HCT116 (cell line): ENCODE results near the gene C1orf52. TPM values are rescaled to one million over a fixed set of nuclear protein-coding genes. Genes with fewer than 3 reads are reported as not detected.

Experiments
- ATAC-seq: fragments of 200-7000 bp; cut with Tn5 transposase; 2 replicates; pipeline ENCODE4 v1.9.1; 2020; ENCODE audit warnings: mild to moderate bottlenecking, moderate library complexity
- BruUV-seq: library from RNA; stranded (reverse); fragments of 400-500 nt; replicated peaks from 2 replicates; lab custom pipeline; 2021; lab: Mats Ljungman, UMichigan
- CTCF ChIA-PET: fragments of 300-600 bp; sonication (Branson Sonifier 250); formaldehyde crosslinking; loops from one replicate; lab custom pipeline; 2021; ENCODE audit warnings: antibody characterized with exemption; lab: Charles Lee
- POLR2A ChIA-PET: fragments of 300-600, 350-600 bp; sonication (Branson Sonifier 250); formaldehyde crosslinking; loops from one replicate; lab custom pipeline; 2021; ENCODE audit warnings: antibody characterized with exemption; lab: Charles Lee
- RAD21 ChIA-PET, 2 experiments: fragments of 300-600 bp; sonication (Branson Sonifier 250); formaldehyde crosslinking; loops; one replicate each; lab custom pipeline; 2023; ENCODE audit warnings: low total read pairs in 2 of 2; ENCODE audit not compliant: uncharacterized antibody in 2 of 2, unreplicated experiment in 2 of 2, low non-redundant PET in 1 of 2; lab: Charles Lee
- DNase-seq: peaks from one replicate; pipeline ENCODE4 v3.0.0-alpha.2; 2010; ENCODE audit warnings: low read depth, low spot score
- H2AFZ ChIP-seq: fragments of 200-600 bp; shearing (Covaris generic), sonication (generic); 2 replicates; pipeline ENCODE4 v1.6.1; 2017; ENCODE audit warnings: low read depth, mixed run types, mixed read lengths, antibody characterized with exemption, low read length; ENCODE audit not compliant: poor library complexity, severe bottlenecking
- H3K27ac ChIP-seq: 2 replicates; pipeline ENCODE4 v1.5.1; 2012; ENCODE audit warnings: low read depth, low read length
- H3K27me3 ChIP-seq: fragments of 200-600 bp; sonication (generic); 2 replicates; pipeline ENCODE4 v1.6.1; 2016; ENCODE audit warnings: mixed run types, low read length, mixed read lengths; ENCODE audit not compliant: insufficient read depth
- H3K36me3 ChIP-seq, 2 experiments: fragments of 200-500 bp in 1 of 2; fragments of 200-600 bp in 1 of 2; sonication (Bioruptor generic) in 1 of 2; sonication (generic) in 1 of 2; 2 replicates each; pipeline versions ENCODE4 v1.5.1 to v1.6.1; 2014 to 2016; ENCODE audit warnings: low read length in 2 of 2, inconsistent platforms in 1 of 2, mixed read lengths in 1 of 2, mixed run types in 1 of 2; ENCODE audit not compliant: insufficient read depth in 2 of 2, control insufficient read depth in 1 of 2
- H3K4me1 ChIP-seq, 2 experiments: fragments of 200-600 bp in 1 of 2; sonication (generic) in 1 of 2; 2 replicates each; pipeline versions ENCODE4 v1.5.1 to v1.6.1; 2012 to 2017; ENCODE audit warnings: low read length in 2 of 2, inconsistent platforms in 1 of 2, mild to moderate bottlenecking in 1 of 2, mixed read lengths in 1 of 2, mixed run types in 1 of 2, moderate library complexity in 1 of 2; ENCODE audit not compliant: insufficient read depth in 2 of 2, control insufficient read depth in 1 of 2
- H3K4me2 ChIP-seq: fragments of 200-600 bp; sonication (generic); 2 replicates; pipeline ENCODE4 v1.6.1; 2017; ENCODE audit warnings: mixed run types, low read length, mixed read lengths
- H3K4me3 ChIP-seq, 2 experiments: fragments of 200-600 bp in 1 of 2; sonication (generic) in 1 of 2; replicated peaks in 1 of 2; 2 replicates each; pipeline ENCODE4 v1.5.1; 2011 to 2016; ENCODE audit warnings: low read length in 2 of 2, control low read depth in 1 of 2, low read depth in 1 of 2, mild to moderate bottlenecking in 1 of 2, mixed read lengths in 1 of 2, mixed run types in 1 of 2
- H3K79me2 ChIP-seq: fragments of 200-600 bp; sonication (generic); 2 replicates; pipeline ENCODE4 v1.6.1; 2017; ENCODE audit warnings: mild to moderate bottlenecking, mixed run types, low read length, moderate library complexity, mixed read lengths; ENCODE audit not compliant: insufficient read depth
- H3K9ac ChIP-seq: fragments of 200-600 bp; sonication (generic); 2 replicates; pipeline ENCODE4 v1.6.1; 2016; ENCODE audit warnings: low read length, mixed read lengths
- H3K9me2 ChIP-seq: fragments of 200-600 bp; sonication (generic), shearing (Covaris generic); 2 replicates; pipeline ENCODE4 v1.6.1; 2017; ENCODE audit warnings: mixed run types, mild to moderate bottlenecking, moderate library complexity; ENCODE audit not compliant: insufficient read depth
- H3K9me3 ChIP-seq, 2 experiments: fragments of 200-500 bp in 1 of 2; fragments of 200-600 bp in 1 of 2; sonication (Bioruptor generic) in 1 of 2; sonication (generic) in 1 of 2; 2 replicates each; pipeline ENCODE4 v1.6.1; 2014 to 2017; ENCODE audit warnings: low read length in 2 of 2, mixed read lengths in 2 of 2, inconsistent platforms in 1 of 2, low read depth in 1 of 2, mild to moderate bottlenecking in 1 of 2, mixed run types in 1 of 2, moderate library complexity in 1 of 2; ENCODE audit not compliant: control insufficient read depth in 1 of 2, insufficient read depth in 1 of 2
- H4K20me1 ChIP-seq: fragments of 200-600 bp; sonication (generic), shearing (Covaris generic); 2 replicates; pipeline ENCODE4 v1.6.1; 2017; ENCODE audit warnings: mixed run types, mild to moderate bottlenecking, moderate library complexity; ENCODE audit not compliant: insufficient read depth
- CEBPB ChIP-seq: IDR thresholded peaks from 2 replicates; pipeline ENCODE4 v1.6.1; 2012; ENCODE audit warnings: low read depth
- FOSL1 ChIP-seq: IDR thresholded peaks from 2 replicates; pipeline ENCODE4 v1.6.1; 2012; ENCODE audit warnings: low read depth
- JUND ChIP-seq: IDR thresholded peaks from 2 replicates; pipeline ENCODE4 v1.6.1; 2012
- POLR2A ChIP-seq: IDR thresholded peaks from 2 replicates; pipeline ENCODE4 v1.7.0; 2011; ENCODE audit warnings: borderline replicate concordance; ENCODE audit not compliant: insufficient read depth, insufficient read length; ENCODE audit errors: extremely low read depth
- SIN3A ChIP-seq: IDR thresholded peaks from 2 replicates; pipeline ENCODE4 v1.6.1; 2012; ENCODE audit warnings: low read depth
- TCF7L2 ChIP-seq: IDR thresholded peaks from 2 replicates; pipeline ENCODE4 v1.7.0; 2011; ENCODE audit warnings: borderline replicate concordance, inconsistent platforms; ENCODE audit not compliant: insufficient read depth, insufficient read length; ENCODE audit errors: extremely low read depth
- YY1 ChIP-seq: IDR thresholded peaks from 2 replicates; pipeline ENCODE4 v1.6.1; 2011; ENCODE audit warnings: low read length, low read depth, moderate library complexity, mild to moderate bottlenecking; ENCODE audit not compliant: insufficient replicate concordance; ENCODE audit errors: extremely low read depth
- intact Hi-C: fragments of 100-400 bp; cut with micrococcal nuclease; formaldehyde crosslinking; loops from 2 replicates; pipeline ENCODE4 v1.10.0; 2022
- total RNA-seq: library from RNA; stranded (reverse); gene quantifications from one replicate; pipeline ENCODE4 v1.2.1, GENCODE V29; 2021; ENCODE audit not compliant: unreplicated experiment
- TF ChIP-seq, protein P1 (sequence below): IDR thresholded peaks from 2 replicates; pipeline ENCODE4 v1.6.1; 2011; ENCODE audit warnings: mild to moderate bottlenecking, low read length, moderate library complexity; ENCODE audit not compliant: insufficient replicate concordance; ENCODE audit errors: extremely low read depth
- TF ChIP-seq, protein P2 (sequence below), 3 experiments: fragments of 200-600 bp in 1 of 3; sonication (generic) in 1 of 3; IDR thresholded peaks in 2 of 3; conservative IDR thresholded peaks in 1 of 3; 2 replicates each; pipeline ENCODE4 v1.5.1; 2012 to 2017; ENCODE audit warnings: low read depth in 2 of 3, low read length in 2 of 3, antibody characterized with exemption in 1 of 3, borderline replicate concordance in 1 of 3, control low read depth in 1 of 3, mild to moderate bottlenecking in 1 of 3, mixed read lengths in 1 of 3, mixed run types in 1 of 3, moderate library complexity in 1 of 3; ENCODE audit not compliant: insufficient read depth in 1 of 3
- TF ChIP-seq, protein P3 (sequence below): IDR thresholded peaks from 2 replicates; pipeline ENCODE4 v1.6.1; 2012

C1orf52 gene
- total RNA-seq, 1 experiment from 2014 or later: 23.3 TPM

DNA sequence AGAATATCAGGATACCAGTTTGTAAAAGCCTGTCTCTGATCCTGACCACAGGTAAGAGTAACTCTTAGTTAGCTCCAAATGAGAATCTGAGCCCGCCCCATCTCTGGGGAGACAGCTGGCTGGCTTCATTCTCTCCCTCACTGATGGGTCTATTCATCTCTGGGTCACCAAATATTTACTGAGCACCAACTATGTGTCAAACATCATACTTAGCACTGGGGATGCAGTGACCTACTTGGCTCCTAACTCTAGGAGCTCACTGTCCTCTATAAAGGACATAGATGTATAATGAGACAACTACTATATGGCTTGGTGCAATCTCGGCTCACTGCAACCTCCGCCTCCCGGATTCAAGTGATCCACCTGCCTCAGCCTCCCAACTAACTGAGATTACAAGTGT is 46.8 kb upstream of the C1orf52 start:
- no peaks in the 10 kb centered on the region for H3K27me3 ChIP-seq
- POLR2A ChIA-PET: no interaction called here
- RAD21 ChIA-PET: no interaction called here
- no peaks in the 10 kb centered on the region for H3K79me2 ChIP-seq
- no peak overlapping the region for H3K4me2 ChIP-seq
- no peak for TF ChIP-seq FOSL1
- no peak for TF ChIP-seq YY1
- no peak for TF ChIP-seq POLR2A
- TF ChIP-seq, protein P1, sequence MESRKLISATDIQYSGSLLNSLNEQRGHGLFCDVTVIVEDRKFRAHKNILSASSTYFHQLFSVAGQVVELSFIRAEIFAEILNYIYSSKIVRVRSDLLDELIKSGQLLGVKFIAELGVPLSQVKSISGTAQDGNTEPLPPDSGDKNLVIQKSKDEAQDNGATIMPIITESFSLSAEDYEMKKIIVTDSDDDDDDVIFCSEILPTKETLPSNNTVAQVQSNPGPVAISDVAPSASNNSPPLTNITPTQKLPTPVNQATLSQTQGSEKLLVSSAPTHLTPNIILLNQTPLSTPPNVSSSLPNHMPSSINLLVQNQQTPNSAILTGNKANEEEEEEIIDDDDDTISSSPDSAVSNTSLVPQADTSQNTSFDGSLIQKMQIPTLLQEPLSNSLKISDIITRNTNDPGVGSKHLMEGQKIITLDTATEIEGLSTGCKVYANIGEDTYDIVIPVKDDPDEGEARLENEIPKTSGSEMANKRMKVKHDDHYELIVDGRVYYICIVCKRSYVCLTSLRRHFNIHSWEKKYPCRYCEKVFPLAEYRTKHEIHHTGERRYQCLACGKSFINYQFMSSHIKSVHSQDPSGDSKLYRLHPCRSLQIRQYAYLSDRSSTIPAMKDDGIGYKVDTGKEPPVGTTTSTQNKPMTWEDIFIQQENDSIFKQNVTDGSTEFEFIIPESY: no peak
- TF ChIP-seq, protein P2, sequence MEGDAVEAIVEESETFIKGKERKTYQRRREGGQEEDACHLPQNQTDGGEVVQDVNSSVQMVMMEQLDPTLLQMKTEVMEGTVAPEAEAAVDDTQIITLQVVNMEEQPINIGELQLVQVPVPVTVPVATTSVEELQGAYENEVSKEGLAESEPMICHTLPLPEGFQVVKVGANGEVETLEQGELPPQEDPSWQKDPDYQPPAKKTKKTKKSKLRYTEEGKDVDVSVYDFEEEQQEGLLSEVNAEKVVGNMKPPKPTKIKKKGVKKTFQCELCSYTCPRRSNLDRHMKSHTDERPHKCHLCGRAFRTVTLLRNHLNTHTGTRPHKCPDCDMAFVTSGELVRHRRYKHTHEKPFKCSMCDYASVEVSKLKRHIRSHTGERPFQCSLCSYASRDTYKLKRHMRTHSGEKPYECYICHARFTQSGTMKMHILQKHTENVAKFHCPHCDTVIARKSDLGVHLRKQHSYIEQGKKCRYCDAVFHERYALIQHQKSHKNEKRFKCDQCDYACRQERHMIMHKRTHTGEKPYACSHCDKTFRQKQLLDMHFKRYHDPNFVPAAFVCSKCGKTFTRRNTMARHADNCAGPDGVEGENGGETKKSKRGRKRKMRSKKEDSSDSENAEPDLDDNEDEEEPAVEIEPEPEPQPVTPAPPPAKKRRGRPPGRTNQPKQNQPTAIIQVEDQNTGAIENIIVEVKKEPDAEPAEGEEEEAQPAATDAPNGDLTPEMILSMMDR (IDR thresholded peaks at IDR 0.05 in 2 of 3, conservative IDR thresholded peaks at IDR 0.05 in 1 of 3; ENCODE audit: borderline replicate concordance in 1 of 3, insufficient read depth in 1 of 3, low read depth in 2 of 3, low read length in 2 of 3): no peak
- TF ChIP-seq, protein P3, sequence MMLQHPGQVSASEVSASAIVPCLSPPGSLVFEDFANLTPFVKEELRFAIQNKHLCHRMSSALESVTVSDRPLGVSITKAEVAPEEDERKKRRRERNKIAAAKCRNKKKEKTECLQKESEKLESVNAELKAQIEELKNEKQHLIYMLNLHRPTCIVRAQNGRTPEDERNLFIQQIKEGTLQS: no peak
- no peak for TF ChIP-seq JUND
- TF ChIP-seq CEBPB: no peak
- no peak for TF ChIP-seq TCF7L2
- TF ChIP-seq SIN3A: no peak
- H2AFZ ChIP-seq: no peak overlapping the region
- no peak overlapping the region for H3K4me3 ChIP-seq
- ATAC-seq (no peak), DNase-seq (no peak)
- no peaks in the 10 kb centered on the region for H3K9me2 ChIP-seq
- intact Hi-C loops: loop anchor here (5.0 to 10.0 kb wide), 3 partner anchors 91 to 579 kb away; partner anchors contain the start of gene ZNHIT6
- no peaks in the 10 kb centered on the region for H3K36me3 ChIP-seq
- CTCF ChIA-PET: no interaction called here
- H3K9me3 ChIP-seq: no peaks in the 10 kb centered on the region
- no peak overlapping the region for H3K27ac ChIP-seq
- H4K20me1 ChIP-seq: no peaks in the 10 kb centered on the region
- no TSS peak for BruUV-seq
- no peak overlapping the region for H3K9ac ChIP-seq
- H3K4me1 ChIP-seq: peaks cover 3 to 13% of the 10 kb centered on the region in 2 experiments; a peak in 2 of 4 replicates
